Ascending aorta (tissue), 2 donors: ENCODE data around the gene TMED8. TPM values are rescaled to one million over a fixed set of nuclear protein-coding genes. Genes with fewer than 3 reads are reported as not detected.

Experiments used
- DNase-seq, 2 donors: peaks; one replicate each; pipeline ENCODE4 v3.0.0-alpha.2; 2019; ENCODE audit warnings: low spot score in 2 of 2
- H3K27ac ChIP-seq, 2 donors: fragments of 200-600 bp; sonication (generic); one replicate each; pipeline ENCODE4 v1.5.1; 2016 to 2017; ENCODE audit warnings: mild to moderate bottlenecking in 1 of 2
- H3K27me3 ChIP-seq: fragments of 200-600 bp; sonication (generic); one replicate; pipeline ENCODE4 v1.5.1; 2017
- H3K36me3 ChIP-seq, 2 donors: fragments of 200-600 bp; sonication (generic); one replicate each; pipeline ENCODE4 v1.5.1; 2016
- H3K4me1 ChIP-seq, 2 donors: fragments of 200-600 bp; sonication (generic); one replicate each; pipeline ENCODE4 v1.5.1; 2016 to 2017; ENCODE audit warnings: mild to moderate bottlenecking in 1 of 2
- H3K4me3 ChIP-seq, 2 donors: fragments of 200-600 bp; sonication (generic); one replicate each; pipeline ENCODE4 v1.5.1; 2016 to 2017; ENCODE audit warnings: mild to moderate bottlenecking in 1 of 2
- H3K9me3 ChIP-seq, 2 donors: fragments of 200-600 bp; sonication (generic); one replicate each; pipeline ENCODE4 v1.5.1; 2016
- CTCF ChIP-seq, 3 experiments: fragments of 200-600 bp in 2 of 3; fragments of 450-650 bp in 1 of 3; sonication (generic) in 2 of 3; IDR thresholded peaks; one replicate each; pipeline ENCODE4 v1.5.1; 2016 to 2019; ENCODE audit warnings: antibody characterized with exemption in 3 of 3, mild to moderate bottlenecking in 1 of 3, moderate library complexity in 1 of 3
- intact Hi-C: fragments of 100-400 bp; cut with DNase I; formaldehyde crosslinking; loops from one replicate; pipeline ENCODE4 v1.15.1; 2023
- total RNA-seq: library from RNA; depleted of rRNA; stranded (reverse); fragments of >200 nt; gene quantifications from one replicate; pipeline ENCODE4 v1.1.0, GENCODE V29; 2016

The TMED8 gene
- total RNA-seq, 1 donor from 2014 or later = 3.7 TPM

- Histone ChIP-seq H3K4me1 (peaks cover 3 to 9% of the 10 kb centered on the region in 2 donors), H3K27me3 (no peaks in the 10 kb centered on the region), H3K9me3 (no peaks in the 10 kb centered on the region), H3K36me3 (no peaks in the 10 kb centered on the region), H3K27ac (no peak overlapping the region), H3K4me3 (no peak overlapping the region)
- intact Hi-C loops = loop anchor here (10.0 kb wide), 1 partner anchor 156 kb away; no protein-coding TSS in a partner anchor
- no peak for DNase-seq
- no peak for TF ChIP-seq CTCF (IDR thresholded peaks at IDR 0.05)
These were observed 65.7 kb downstream of the TMED8 start for GRCh38 chr14:77311217-77311616.

- Histone ChIP-seq H3K36me3 (peaks cover 0 to 9% of the 10 kb centered on the region in 2 donors), H3K9me3 (no peaks in the 10 kb centered on the region), H3K27me3 (no peaks in the 10 kb centered on the region), H3K27ac (no peak overlapping the region), H3K4me3 (no peak overlapping the region), H3K4me1 (peaks cover 3 to 6% of the 10 kb centered on the region in 2 donors)
- no peak for DNase-seq
- TF ChIP-seq CTCF (IDR thresholded peaks at IDR 0.05) = no peak
- intact Hi-C loops = loop anchor here (10.0 kb wide), 1 partner anchor 155 kb away; no protein-coding TSS in a partner anchor
These were observed 66.9 kb downstream of the TMED8 start for GRCh38 chr14:77310026-77310425.

- no peak for TF ChIP-seq CTCF (IDR thresholded peaks at IDR 0.05)
- intact Hi-C loops = no loop called here
- Histone ChIP-seq H3K4me1 (peaks cover 3 to 6% of the 10 kb centered on the region in 2 donors), H3K4me3 (no peak overlapping the region), H3K27me3 (no peaks in the 10 kb centered on the region), H3K36me3 (peaks cover 0 to 17% of the 10 kb centered on the region in 2 donors), H3K27ac (no peak overlapping the region), H3K9me3 (no peaks in the 10 kb centered on the region)
- DNase-seq = no peak
These were observed 67.8 kb downstream of the TMED8 start for GRCh38 chr14:77309131-77309530.

DNA sequence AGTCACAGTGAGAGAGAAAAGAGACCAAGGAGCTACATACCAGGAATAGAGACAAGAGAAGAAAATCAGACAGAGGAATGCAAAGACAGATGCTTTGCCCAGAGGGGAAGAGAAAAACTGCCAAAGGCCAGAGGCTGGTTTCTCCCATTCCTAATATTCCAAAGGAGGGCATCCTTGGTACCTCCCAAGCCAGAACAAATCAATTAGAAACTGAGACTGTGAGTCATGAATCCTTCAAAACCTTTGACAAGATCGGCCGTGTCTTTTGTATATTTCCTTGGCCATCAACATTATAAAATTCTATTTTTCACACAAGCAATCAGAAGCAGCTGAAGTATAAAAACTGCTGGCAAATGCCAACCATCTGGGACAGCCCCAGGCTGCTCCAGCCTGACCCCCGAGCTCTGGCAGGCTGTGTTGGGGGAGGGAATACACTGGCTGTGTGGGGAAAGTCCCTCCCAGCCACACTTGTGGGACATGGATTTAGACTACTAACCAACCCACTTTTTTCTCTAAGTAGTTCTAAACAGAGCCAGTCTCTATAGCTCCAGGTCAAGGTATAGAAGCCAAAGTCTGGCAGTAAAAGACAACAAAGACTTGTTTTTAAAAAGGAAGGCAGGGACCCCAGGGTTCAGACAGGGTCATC is 69.9 kb downstream of the TMED8 start:
- Histone ChIP-seq H3K4me1 (peaks cover 3 to 6% of the 10 kb centered on the region in 2 donors), H3K36me3 (peaks cover 0 to 30% of the 10 kb centered on the region in 2 donors), H3K4me3 (no peak overlapping the region)

GRCh38 chr14:77306416-77306815 is 70.5 kb downstream of the TMED8 start:
- no peak for TF ChIP-seq CTCF (IDR thresholded peaks at IDR 0.05)
- Histone ChIP-seq H3K4me3 (no peak overlapping the region), H3K9me3 (no peaks in the 10 kb centered on the region), H3K27ac (peak overlapping the region in 1 of 2 donors; percentile 48), H3K4me1 (peaks cover 3 to 6% of the 10 kb centered on the region in 2 donors), H3K36me3 (peaks cover 0 to 30% of the 10 kb centered on the region in 2 donors), H3K27me3 (no peaks in the 10 kb centered on the region)
- intact Hi-C loops = no loop called here
- no peak for DNase-seq

More for the DNA sequence above, 69.9 kb downstream of the TMED8 start:
- intact Hi-C loops = no loop called here
- no peak for DNase-seq
- TF ChIP-seq CTCF (IDR thresholded peaks at IDR 0.05) = no peak
- Histone ChIP-seq H3K9me3 (no peaks in the 10 kb centered on the region), H3K27ac (peak overlapping the region; percentile 31 to 48), H3K27me3 (no peaks in the 10 kb centered on the region)
